ENCODE measurements around the gene LMO1.

Gene LMO1

DNA sequence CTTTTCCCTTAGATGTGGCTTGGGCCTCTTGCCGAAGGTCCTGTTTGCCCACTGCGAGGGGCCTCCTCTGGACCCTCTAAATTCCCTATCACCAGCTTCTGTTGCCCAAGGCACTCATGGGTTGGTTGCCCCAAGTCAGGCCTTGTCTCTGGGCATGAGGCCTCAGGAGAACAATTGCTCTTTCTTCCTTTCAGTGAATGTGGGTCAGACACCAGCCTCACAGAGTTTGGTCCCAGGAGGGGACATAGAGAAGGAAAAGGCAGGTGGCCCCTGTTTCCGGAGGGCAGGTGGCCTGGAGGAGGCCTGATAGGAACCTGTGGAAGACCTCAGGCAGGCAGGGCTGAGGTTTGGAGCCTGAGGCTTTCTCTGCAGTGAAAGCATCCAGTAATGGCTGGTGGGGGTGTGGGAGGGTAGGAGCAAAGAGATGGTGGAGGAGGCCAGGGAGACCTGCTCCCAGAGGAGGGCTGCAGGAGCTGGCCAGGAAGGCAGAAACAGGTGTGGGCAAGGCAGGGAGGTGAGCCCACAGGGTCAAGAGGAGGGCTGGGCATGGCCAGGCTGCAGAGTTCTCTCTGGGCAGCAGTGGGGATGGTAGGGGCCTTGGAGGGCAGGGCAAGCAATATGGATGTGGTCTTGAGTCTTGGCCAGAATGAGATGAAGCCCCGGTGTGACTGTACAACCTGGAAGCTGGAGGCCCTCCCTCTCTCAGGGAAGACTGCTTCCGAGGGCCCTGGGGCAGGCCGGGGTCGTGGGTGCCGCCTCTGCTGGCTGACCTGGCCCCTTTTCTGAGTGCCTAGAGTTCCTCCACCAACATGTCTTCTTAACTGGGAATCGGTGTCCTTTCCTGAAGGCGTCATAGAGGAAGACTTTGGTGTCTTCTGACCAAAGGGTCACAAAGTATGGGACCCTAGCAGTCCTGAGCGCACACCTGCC is 28.0 kb upstream of the LMO1 start:
- Histone ChIP-seq H3K27me3 (replicated peaks; ENCODE audit: control insufficient read depth, insufficient read depth, low read length) (no peaks in the 10 kb centered on the region; the same call in 1 of the 2 replicates), H3K36me3 (ENCODE audit: control insufficient read depth, insufficient read depth, low read length) (no peaks in the 10 kb centered on the region), H3K4me3 (replicated peaks; ENCODE audit: low read depth, low read length) (no peak overlapping the region)
- DNase-seq (ENCODE audit: extremely low read depth, insufficient read length) = no peak
- TF ChIP-seq CTCF (IDR thresholded peaks at IDR 0.05; ENCODE audit: insufficient read depth, low read length, poor library complexity, severe bottlenecking) = no peak

GRCh38 chr11:8290081-8290810 is 26.6 kb upstream of the LMO1 start:
- no peak for DNase-seq (ENCODE audit: extremely low read depth, insufficient read length)
- H3K27me3 ChIP-seq (replicated peaks; ENCODE audit: control insufficient read depth, insufficient read depth, low read length) = no peaks in the 10 kb centered on the region; the same call in 1 of the 2 replicates
- no peak overlapping the region for H3K4me3 ChIP-seq (replicated peaks; ENCODE audit: low read depth, low read length)
- TF ChIP-seq CTCF (IDR thresholded peaks at IDR 0.05; ENCODE audit: insufficient read depth, low read length, poor library complexity, severe bottlenecking) = no peak
- H3K36me3 ChIP-seq (ENCODE audit: control insufficient read depth, insufficient read depth, low read length) = no peaks in the 10 kb centered on the region

DNA sequence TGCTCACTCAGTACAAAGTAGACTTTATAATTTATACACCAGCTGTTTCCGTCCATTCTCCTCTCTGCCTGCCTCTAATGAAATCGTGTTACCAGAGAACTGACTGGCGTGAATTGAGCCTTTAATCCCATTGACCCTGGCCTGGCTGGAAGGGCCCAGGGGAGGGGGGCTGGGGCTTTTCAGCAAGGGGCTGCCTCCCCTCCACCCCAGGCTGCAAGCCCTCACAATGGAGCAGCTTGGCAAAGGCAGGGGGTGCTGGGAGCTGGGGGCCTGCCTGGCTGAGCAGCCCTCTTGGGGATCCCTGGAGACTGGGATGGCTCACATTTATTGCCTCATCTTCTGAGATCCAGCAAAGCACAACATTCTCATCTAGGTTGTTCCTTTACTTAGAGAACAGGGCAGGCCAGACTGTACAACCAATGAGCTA is 25.8 kb upstream of the LMO1 start:
- DNase-seq (ENCODE audit: extremely low read depth, insufficient read length) = no peak
- TF ChIP-seq CTCF (IDR thresholded peaks at IDR 0.05; ENCODE audit: insufficient read depth, low read length, poor library complexity, severe bottlenecking) = no peak

DNA sequence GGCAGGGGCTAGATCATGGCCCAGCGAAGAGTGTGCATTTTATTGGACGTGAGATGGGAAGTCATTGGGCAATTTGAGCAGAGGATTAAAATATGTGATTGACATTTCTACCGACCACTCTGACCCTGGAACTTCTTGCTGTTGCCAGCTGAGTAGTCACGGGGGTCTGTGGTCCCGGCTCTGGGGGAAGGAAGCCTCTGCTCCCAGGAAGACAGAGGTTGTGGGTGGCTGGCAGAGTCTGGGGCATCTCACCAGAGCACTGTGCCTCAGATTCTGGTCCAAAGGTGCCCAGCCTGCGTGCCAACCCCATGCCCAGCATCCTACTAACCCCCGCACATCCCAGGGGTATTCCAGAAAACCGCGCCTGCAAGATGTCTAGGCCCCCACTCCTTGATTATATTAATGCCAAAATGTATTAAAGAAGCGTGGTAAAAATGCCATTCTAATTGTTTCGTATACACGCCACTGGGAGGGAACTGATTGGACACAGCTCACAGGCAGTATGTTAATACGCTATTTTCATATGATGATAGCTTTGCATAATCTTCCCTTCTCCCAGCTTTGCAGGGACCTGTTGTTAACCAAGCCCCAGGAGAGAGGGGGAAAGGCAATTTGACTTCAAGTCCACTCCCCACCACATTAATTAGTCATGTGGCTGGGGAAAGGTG is 25.3 kb upstream of the LMO1 start:
- DNase-seq (ENCODE audit: extremely low read depth, insufficient read length) = no peak
- Histone ChIP-seq H3K4me3 (replicated peaks; ENCODE audit: low read depth, low read length) (no peak overlapping the region), H3K36me3 (ENCODE audit: control insufficient read depth, insufficient read depth, low read length) (no peaks in the 10 kb centered on the region), H3K27me3 (replicated peaks; ENCODE audit: control insufficient read depth, insufficient read depth, low read length) (no peaks in the 10 kb centered on the region)
- TF ChIP-seq CTCF (IDR thresholded peaks at IDR 0.05; ENCODE audit: insufficient read depth, low read length, poor library complexity, severe bottlenecking) = no peak

More for the DNA sequence above, 25.8 kb upstream of the LMO1 start:
- Histone ChIP-seq H3K27me3 (replicated peaks; ENCODE audit: control insufficient read depth, insufficient read depth, low read length) (no peaks in the 10 kb centered on the region; the same call in 1 of the 2 replicates), H3K4me3 (replicated peaks; ENCODE audit: low read depth, low read length) (no peak overlapping the region), H3K36me3 (ENCODE audit: control insufficient read depth, insufficient read depth, low read length) (no peaks in the 10 kb centered on the region)

DNA sequence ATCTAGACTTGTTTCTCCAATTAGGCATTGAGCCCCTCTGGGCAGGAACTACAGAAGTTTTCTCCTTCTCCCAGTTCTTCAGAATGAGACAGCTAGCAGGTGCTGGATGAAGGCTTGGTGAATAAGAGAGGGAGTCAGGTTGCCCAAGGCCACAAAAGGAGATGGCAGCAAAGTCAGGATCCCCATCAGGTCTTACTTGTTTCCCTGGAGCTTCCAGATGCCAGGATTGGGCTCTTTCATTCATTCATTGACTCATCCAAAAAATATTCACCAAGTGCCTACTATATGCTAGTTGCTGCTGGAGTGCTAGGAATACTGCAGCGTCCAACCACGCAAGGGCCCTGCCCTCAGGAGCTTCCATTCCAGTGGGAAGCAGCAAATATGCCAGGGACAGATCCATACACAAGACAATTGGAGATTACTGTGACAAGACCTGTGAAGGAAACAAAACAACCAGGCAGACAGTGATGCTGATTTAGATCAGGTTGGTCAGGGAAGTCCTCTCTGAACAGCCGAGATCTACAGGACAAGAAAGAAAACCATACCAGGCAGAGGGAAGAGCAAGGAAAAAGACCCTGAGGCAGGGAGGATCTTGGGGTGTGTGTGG is 24.6 kb upstream of the LMO1 start:
- Histone ChIP-seq H3K36me3 (ENCODE audit: control insufficient read depth, insufficient read depth, low read length) (no peaks in the 10 kb centered on the region), H3K4me3 (replicated peaks; ENCODE audit: low read depth, low read length) (no peak overlapping the region), H3K27me3 (replicated peaks; ENCODE audit: control insufficient read depth, insufficient read depth, low read length) (0 out of 2 replicates have a peak, but pooled peaks cover 1% of the 10 kb centered on the region)
- TF ChIP-seq CTCF (IDR thresholded peaks at IDR 0.05; ENCODE audit: insufficient read depth, low read length, poor library complexity, severe bottlenecking) = no peak
- DNase-seq (ENCODE audit: extremely low read depth, insufficient read length) = no peak
